Thyroid gland (tissue), 4 donors: ENCODE data around the gene TMEM26. TPM values are rescaled to one million over a fixed set of nuclear protein-coding genes. Genes with fewer than 3 reads are reported as not detected.
A peak's percentile ranks its signal among the peaks of the same experiment; 100 is the strongest.

Source experiments
- DNase-seq, 2 donors: peaks; one replicate each; pipeline ENCODE4 v3.0.0-alpha.2; 2019
- H3K27ac ChIP-seq, 3 donors: fragments of 200-600 bp; sonication (generic); 1 replicate in 2 of 3; 2 replicates in 1 of 3; pipeline ENCODE4 v1.5.1; 2016 to 2019; ENCODE audit warnings: mild to moderate bottlenecking in 1 of 3, moderate library complexity in 1 of 3
- H3K27me3 ChIP-seq: fragments of 200-600 bp; sonication (generic); one replicate; pipeline ENCODE4 v1.5.1; 2019
- H3K36me3 ChIP-seq, 2 donors: fragments of 200-600 bp; sonication (generic); one replicate each; pipeline ENCODE4 v1.5.1; 2016 to 2019
- H3K4me1 ChIP-seq, 2 donors: fragments of 200-600 bp; sonication (generic); one replicate each; pipeline ENCODE4 v1.5.1; 2017 to 2019
- H3K4me3 ChIP-seq, 3 donors: fragments of 200-600 bp; sonication (generic); replicated peaks in 1 of 3; 1 replicate in 2 of 3; 2 replicates in 1 of 3; pipeline ENCODE4 v1.5.1; 2016; ENCODE audit warnings: mild to moderate bottlenecking in 1 of 3
- H3K9me3 ChIP-seq: fragments of 200-600 bp; sonication (generic); one replicate; pipeline ENCODE4 v1.5.1; 2017
- POLR2A ChIP-seq, 2 donors: fragments of 450-650 bp; IDR thresholded peaks; one replicate each; pipeline ENCODE4 v1.6.1; 2017; ENCODE audit warnings: antibody characterized with exemption in 2 of 2, mild to moderate bottlenecking in 2 of 2, moderate library complexity in 1 of 2
- WGBS, 2 donors: methylation state at CpG; one replicate each; pipeline ENCODE4 v1.1.5; 2017; 5-methylcytosine and 5-hydroxymethylcytosine counted together
- intact Hi-C: fragments of 100-400 bp; cut with DNase I; formaldehyde crosslinking; loops from one replicate; pipeline ENCODE4 v1.15.1; 2023
- total RNA-seq, 4 donors: library from RNA; depleted of rRNA; stranded (reverse); fragments of >200 nt; gene quantifications; one replicate each; pipeline ENCODE4 v1.2.3, GENCODE V29; 2016
- TF ChIP-seq, protein P1 (sequence below), 6 experiments: fragments of 200-600 bp in 3 of 6; fragments of 450-650 bp in 3 of 6; sonication (generic) in 3 of 6; IDR thresholded peaks; one replicate each; pipeline ENCODE4 v1.5.1; 2016 to 2019; ENCODE audit warnings: antibody characterized with exemption in 6 of 6, mild to moderate bottlenecking in 2 of 6, inconsistent platforms in 1 of 6, moderate library complexity in 1 of 6

The TMEM26 gene
- total RNA-seq = under 1 TPM; 0.29 to 0.89 (median 0.54) TPM

DNA sequence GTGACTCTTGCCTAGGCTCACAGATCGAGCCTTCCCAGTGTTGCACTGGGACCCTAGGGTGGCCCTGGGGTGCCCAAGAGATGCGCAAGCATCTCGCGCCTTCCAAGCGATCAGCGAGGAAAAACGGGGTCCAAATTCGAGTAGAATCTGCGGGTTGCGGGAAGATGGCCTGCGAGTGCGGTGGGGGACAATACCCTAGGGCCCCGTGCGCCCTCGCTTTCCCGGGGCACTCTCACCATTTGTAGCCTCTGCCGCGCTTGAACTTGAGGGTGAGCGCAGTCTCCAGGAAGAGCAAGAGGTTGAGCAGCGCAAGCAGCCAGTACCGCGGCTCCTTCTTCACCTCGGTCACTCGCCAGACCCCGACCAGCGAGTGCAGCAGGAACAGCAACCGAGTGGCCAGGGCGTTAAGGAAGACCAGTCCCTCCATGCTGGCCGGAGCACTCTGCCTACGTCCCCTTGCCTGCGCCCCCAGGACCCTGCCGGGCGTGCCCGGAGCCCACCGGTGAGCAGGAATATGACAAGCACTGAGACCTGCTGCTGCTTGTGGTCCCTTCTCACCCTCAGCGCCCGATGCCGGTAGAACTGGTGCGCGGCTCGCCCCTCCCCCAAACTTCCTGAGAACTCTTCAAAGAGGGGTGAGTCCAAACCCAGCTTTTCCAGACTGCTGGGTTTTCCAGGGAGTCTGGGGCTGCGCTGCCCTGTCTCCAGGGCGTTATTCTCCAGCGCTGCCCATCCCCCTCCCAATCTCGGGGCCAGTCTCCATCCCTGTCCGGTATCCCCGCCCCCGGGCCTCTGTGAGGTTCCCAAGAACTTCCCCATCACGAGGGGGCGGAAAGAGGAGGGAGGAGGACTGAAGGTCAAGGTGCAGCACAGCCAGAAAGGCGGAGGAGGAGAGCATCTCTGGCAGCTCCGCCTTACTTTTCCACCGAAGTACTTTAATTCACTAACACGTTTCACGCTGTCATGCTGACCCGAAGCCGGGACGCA lies at the start of gene TMEM26:
TMEM26 (minus strand) TSS at position 727 of the 987 bp plus-strand sequence; CDS start at position 427, 300 bp downstream.
- peaks cover 29 to 30% of the 10 kb centered on the region in 2 donors for H3K4me1 ChIP-seq
- WGBS, 2 donors = 2 to 4% methylated on average over 30 to 39 of the region's 58 CpGs
- peak; percentile 37 to 48 for DNase-seq
- no peaks in the 10 kb centered on the region for H3K27me3 ChIP-seq
- peak within 1 kb of the TSS; percentile 14 to 49 (median 19) for H3K4me3 ChIP-seq
- TF ChIP-seq, protein P1, sequence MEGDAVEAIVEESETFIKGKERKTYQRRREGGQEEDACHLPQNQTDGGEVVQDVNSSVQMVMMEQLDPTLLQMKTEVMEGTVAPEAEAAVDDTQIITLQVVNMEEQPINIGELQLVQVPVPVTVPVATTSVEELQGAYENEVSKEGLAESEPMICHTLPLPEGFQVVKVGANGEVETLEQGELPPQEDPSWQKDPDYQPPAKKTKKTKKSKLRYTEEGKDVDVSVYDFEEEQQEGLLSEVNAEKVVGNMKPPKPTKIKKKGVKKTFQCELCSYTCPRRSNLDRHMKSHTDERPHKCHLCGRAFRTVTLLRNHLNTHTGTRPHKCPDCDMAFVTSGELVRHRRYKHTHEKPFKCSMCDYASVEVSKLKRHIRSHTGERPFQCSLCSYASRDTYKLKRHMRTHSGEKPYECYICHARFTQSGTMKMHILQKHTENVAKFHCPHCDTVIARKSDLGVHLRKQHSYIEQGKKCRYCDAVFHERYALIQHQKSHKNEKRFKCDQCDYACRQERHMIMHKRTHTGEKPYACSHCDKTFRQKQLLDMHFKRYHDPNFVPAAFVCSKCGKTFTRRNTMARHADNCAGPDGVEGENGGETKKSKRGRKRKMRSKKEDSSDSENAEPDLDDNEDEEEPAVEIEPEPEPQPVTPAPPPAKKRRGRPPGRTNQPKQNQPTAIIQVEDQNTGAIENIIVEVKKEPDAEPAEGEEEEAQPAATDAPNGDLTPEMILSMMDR (IDR thresholded peaks at IDR 0.05) = no peak
- TF ChIP-seq POLR2A (IDR thresholded peaks at IDR 0.05) = no peak
- no peaks in the 10 kb centered on the region for H3K36me3 ChIP-seq
- no peaks in the 10 kb centered on the region for H3K9me3 ChIP-seq
- H3K27ac ChIP-seq = no peak within 1 kb of the TSS
- intact Hi-C loops = no loop called here

DNA sequence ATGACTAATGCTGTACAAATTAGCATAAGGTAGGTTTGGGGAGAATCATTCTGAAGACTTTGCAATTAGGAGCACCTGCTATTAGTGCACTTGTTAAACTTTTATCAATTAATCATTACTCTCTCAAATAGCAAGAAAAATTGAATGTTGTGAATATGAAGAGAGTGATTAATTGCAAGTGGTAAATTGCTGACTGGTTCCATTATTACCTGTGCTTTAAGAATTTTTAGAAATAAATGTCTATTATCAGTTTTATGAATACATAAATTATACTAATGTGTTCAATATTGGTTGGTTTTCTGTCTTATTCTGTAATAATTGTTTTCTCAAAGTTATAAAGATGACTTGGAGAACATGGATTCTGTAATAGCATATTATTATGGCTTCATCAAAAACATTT lies 47.3 kb upstream of the TMEM26 start:
- H3K4me1 ChIP-seq = no peaks in the 10 kb centered on the region
- H3K36me3 ChIP-seq = no peaks in the 10 kb centered on the region
- no peak overlapping the region for H3K4me3 ChIP-seq
- TF ChIP-seq, protein P1 (IDR thresholded peaks at IDR 0.05) = no peak
- TF ChIP-seq POLR2A (IDR thresholded peaks at IDR 0.05) = no peak
- intact Hi-C loops = no loop called here
- H3K9me3 ChIP-seq = no peaks in the 10 kb centered on the region
- DNase-seq = no peak
- H3K27me3 ChIP-seq = no peaks in the 10 kb centered on the region
- no peak overlapping the region for H3K27ac ChIP-seq

DNA sequence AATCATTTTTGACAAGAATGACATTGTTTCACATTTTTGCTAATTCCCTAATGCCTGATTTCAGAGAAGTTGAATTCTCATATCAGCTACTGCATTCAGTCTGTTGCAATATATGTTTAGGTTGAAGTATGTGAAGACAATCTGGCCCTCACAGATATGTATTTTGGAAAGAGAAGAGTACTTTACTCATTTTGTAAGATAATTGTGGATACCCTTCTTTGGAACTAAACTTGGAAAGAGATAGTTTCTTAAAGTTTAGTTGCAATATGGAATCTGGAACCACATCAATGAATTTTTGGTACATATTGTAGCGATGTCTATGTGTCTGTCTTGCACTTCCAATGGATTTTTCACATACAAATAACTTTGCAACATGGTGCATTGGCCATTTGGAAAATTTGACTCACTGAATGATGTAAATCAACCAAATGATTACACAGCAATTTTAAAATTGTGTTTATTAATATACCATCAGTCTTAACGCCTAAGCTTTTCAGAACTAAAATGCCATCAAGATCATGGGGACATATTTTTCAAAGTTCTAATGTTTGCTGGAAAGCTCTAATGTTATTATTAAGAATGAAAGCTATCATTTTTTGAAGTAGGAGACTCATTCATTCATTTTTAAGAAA lies 39.3 kb upstream of the TMEM26 start:
- no peaks in the 10 kb centered on the region for H3K4me1 ChIP-seq
- H3K27me3 ChIP-seq = no peaks in the 10 kb centered on the region
- H3K9me3 ChIP-seq = no peaks in the 10 kb centered on the region
- H3K27ac ChIP-seq = no peak overlapping the region
- no peak for DNase-seq
- no peaks in the 10 kb centered on the region for H3K36me3 ChIP-seq
- no peak overlapping the region for H3K4me3 ChIP-seq
- TF ChIP-seq POLR2A (IDR thresholded peaks at IDR 0.05) = no peak
- TF ChIP-seq, protein P1 (IDR thresholded peaks at IDR 0.05) = no peak
- WGBS, 2 donors = 91 to 97% methylated on average over 2 of the region's 2 CpGs
- intact Hi-C loops = no loop called here

DNA sequence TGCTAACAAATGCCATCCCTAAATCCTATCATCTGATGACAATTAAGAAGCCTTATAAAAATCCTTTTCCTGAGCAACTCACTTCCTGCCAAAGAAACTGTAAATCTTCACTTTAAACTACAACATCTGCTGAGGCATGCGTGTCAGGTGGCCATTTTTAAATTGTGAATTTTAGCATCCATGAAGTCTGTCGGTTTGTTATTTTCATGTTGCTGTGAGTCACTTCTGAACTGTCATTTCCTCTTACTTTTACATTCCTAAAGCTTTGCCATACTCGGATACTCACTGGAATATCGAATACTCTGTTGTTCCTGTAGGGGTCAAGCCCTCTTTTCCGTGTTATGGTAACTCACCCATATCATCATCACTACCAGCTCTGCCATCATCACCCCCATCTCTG lies 34.3 kb upstream of the TMEM26 start:
- DNase-seq = no peak
- TF ChIP-seq POLR2A (IDR thresholded peaks at IDR 0.05) = no peak
- TF ChIP-seq, protein P1 (IDR thresholded peaks at IDR 0.05) = no peak
- Histone ChIP-seq H3K4me1 (no peaks in the 10 kb centered on the region), H3K9me3 (no peaks in the 10 kb centered on the region), H3K4me3 (no peak overlapping the region), H3K36me3 (no peaks in the 10 kb centered on the region), H3K27ac (no peak overlapping the region), H3K27me3 (no peaks in the 10 kb centered on the region)
- WGBS, 2 donors = 76 to 80% methylated on average over 5 of the region's 5 CpGs
- intact Hi-C loops = no loop called here
